ENCODE results near the gene PPP1CC.
"Not testable (repeated sequence)": the region's sequence is repeated elsewhere in the genome, so short reads cannot be mapped to it uniquely, and the experiment has no call there.

Gene PPP1CC

GRCh38 chr12:110725267-110725666, 17.4 kb downstream of the PPP1CC start:
- no peak for DNase-seq (ENCODE audit: low read depth)

GRCh38 chr12:110722892-110723291, 19.8 kb downstream of the PPP1CC start:
- DNase-seq (ENCODE audit: low read depth), result not testable (repeated sequence)

- DNase-seq (ENCODE audit: low read depth), result no peak
Observed at GRCh38 chr12:110721570-110721969, 21.1 kb downstream of the PPP1CC start.

- DNase-seq (ENCODE audit: low read depth), result no peak
Observed at GRCh38 chr12:110720516-110720915, 22.2 kb downstream of the PPP1CC start.

- no peak for DNase-seq (ENCODE audit: low read depth)
Observed at GRCh38 chr12:110718222-110718908, 24.3 kb downstream of the PPP1CC start.

- no peak for DNase-seq (ENCODE audit: low read depth)
Observed at GRCh38 chr12:110717037-110717436, 25.7 kb downstream of the PPP1CC start.

- no peak for DNase-seq (ENCODE audit: low read depth)
Observed at GRCh38 chr12:110708917-110709316, 33.8 kb downstream of the PPP1CC start.

GRCh38 chr12:110705309-110705708, 37.4 kb downstream of the PPP1CC start:
- no peak for DNase-seq (ENCODE audit: low read depth)

GRCh38 chr12:110704750-110705149, 37.9 kb downstream of the PPP1CC start:
- DNase-seq (ENCODE audit: low read depth), result no peak

GRCh38 chr12:110704231-110704630, 38.5 kb downstream of the PPP1CC start:
- no peak for DNase-seq (ENCODE audit: low read depth)

- DNase-seq (ENCODE audit: low read depth), result no peak
Observed at GRCh38 chr12:110702081-110702480, 40.6 kb downstream of the PPP1CC start.

GRCh38 chr12:110699591-110700445, 42.9 kb downstream of the PPP1CC start:
- DNase-seq (ENCODE audit: low read depth), result no peak

- peak; percentile 10 for DNase-seq (ENCODE audit: low read depth)
Observed at GRCh38 chr12:110698171-110698902, 44.4 kb downstream of the PPP1CC start.

- no peak for DNase-seq (ENCODE audit: low read depth)
Observed at GRCh38 chr12:110697236-110697635, 45.5 kb downstream of the PPP1CC start.

- DNase-seq (ENCODE audit: low read depth), result no peak
Observed at GRCh38 chr12:110696283-110696682, 46.4 kb downstream of the PPP1CC start.

GRCh38 chr12:110694330-110694901, 48.3 kb downstream of the PPP1CC start:
- no peak for DNase-seq (ENCODE audit: low read depth)

- no peak for DNase-seq (ENCODE audit: low read depth)
Observed at GRCh38 chr12:110693731-110694130, 49.0 kb downstream of the PPP1CC start.

GRCh38 chr12:110690127-110690430, 52.6 kb downstream of the PPP1CC start:
- DNase-seq (ENCODE audit: low read depth), result no peak

- no peak for DNase-seq (ENCODE audit: low read depth)
Observed at GRCh38 chr12:110689281-110690126, 53.2 kb downstream of the PPP1CC start.

- DNase-seq (ENCODE audit: low read depth), result no peak
Observed at GRCh38 chr12:110688446-110689280, 54.0 kb downstream of the PPP1CC start, which contains the start of gene HVCN1. Gene HVCN1, minus strand, starts transcription at chr12:110689115. Its CDS starts 5,870 bp downstream, at chr12:110683245.

Measured in HS-5 (cell line).